ENCODE data around the gene HDGFL3.
"Not testable (repeated sequence)": the region's sequence is repeated elsewhere in the genome, so short reads cannot be mapped to it uniquely, and the experiment has no call there.

The HDGFL3 gene

DNA sequence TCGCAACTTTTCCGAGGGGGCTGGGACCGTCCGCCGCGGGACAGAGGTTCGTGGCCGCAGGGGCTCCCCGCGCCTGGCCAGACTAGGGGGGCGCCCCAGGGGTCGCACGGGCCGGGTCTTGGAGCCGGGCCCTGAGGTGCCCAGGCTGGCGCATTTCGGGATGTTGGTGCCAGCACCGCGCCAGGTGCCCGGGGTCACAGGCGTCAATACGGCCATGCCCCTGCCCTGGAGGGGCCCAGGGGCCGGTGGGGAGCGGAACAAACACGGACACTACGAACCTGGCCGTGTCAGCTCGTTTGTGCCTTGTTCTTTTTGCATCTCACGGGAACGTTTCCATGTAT, 99.8 kb downstream of the HDGFL3 start:
- H3K27ac ChIP-seq = no peak overlapping the region
- no peak for DNase-seq (ENCODE audit: low read depth, low spot score)

DNA sequence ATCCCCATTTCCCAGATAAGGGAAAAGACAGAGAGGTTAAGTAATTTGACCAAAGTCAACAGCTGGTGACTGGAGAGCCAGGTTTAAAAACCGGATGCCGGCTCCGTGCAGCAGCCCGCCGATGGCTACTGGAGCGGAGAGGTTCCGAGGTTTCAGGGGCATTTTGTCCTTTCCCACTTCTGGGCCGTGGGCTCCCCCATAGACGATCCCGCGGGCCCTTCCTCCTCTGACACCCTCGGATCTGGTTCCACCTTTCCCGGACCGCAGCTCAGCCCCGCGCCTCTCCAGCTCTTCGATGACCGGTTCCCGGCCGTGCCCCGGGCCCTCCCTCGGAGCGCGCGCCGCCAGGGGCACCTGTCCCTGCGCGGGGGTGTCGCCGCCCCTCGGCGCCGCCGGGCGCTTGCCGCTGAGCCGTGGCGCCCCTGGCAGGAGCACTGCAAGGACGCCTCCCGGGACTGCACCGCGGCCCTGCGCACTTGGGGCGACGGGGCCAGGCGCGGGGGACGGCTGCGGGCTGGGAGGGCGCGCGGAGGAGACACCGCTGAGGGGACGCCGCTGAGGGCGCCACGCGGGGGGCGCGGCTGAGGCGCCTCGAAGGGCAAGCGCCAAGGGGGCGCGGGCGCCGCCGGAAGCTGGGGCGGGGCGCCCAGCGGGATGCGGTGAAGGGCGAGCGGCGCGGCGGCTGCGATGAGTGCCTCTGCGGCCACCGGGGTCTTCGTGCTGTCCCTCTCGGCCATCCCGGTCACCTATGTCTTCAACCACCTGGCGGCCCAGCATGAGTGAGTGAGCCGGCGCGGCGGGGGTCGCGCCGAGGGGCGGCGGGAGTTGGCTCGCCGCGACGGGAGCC, 100.4 kb downstream of the HDGFL3 start, which contains the start of gene TM6SF1:
TSS of gene TM6SF1 (plus strand) at position 652 of the 847 bp plus-strand sequence. CDS start at position 688, 36 bp downstream.
- no peak for DNase-seq (ENCODE audit: low read depth, low spot score)
- H3K27ac ChIP-seq = peak within 1 kb of the TSS; percentile 24

DNA sequence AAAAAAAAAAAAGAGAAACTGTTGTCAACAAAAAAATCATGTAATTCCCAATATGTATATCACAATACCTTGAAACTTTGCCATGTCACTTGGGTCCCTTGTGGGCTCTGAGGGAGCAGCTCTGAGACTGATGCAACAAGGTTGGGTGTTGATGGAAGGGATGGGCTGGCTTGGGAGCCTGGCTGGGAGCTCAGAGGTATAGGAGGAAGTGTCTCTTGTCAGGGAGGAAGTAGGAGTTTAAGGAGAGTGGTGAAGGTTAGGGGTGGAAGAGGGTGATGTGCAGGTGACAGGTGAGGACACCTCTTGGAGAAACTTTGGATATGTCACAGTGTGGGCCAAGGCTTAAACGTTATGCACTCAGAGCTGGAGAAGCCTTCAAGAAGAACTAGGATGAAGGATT, 102.2 kb downstream of the HDGFL3 start:
- H3K27ac ChIP-seq = no peak overlapping the region
- no peak for DNase-seq (ENCODE audit: low read depth, low spot score)

DNA sequence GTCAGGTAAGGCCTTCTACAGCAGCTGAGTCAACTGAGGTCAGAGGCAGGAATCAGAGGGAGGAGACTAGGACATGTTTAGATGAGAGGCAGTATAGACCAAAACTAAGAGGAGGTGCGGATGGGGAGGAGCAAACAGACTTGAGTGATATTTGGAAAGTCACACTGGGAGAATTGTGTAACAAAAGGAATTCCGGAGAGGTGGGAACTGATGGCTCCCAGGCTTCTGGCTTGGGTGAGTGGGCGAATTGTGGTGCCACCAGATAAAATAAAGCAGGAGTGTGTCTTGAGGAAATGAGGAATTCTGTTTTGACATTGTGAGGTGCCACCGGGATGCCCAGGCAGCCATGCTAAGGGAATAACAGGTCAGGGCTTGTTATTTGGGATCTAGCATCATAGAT, 103.5 kb downstream of the HDGFL3 start:
- H3K27ac ChIP-seq = no peak overlapping the region
- no peak for DNase-seq (ENCODE audit: low read depth, low spot score)

DNA sequence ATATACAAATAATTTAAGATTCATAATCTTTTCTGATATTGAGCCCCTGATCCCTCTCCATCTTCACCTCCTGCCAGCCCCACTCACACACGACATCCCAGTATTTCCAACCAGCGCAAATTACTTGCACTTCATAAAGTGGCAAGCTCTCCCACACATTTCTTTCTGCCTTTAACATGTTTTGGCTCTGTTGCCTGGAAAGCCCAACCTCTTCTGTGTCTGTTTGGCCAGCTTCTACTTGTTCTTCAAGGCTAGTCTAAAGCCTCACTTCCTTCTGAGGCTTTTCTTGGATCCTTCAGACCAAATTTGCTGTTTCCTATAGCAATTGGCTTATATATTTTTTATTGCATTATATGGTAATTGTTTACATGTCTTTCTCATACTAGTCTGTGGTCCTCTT, 105.3 kb downstream of the HDGFL3 start:
- no peak for DNase-seq (ENCODE audit: low read depth, low spot score)
- no peak overlapping the region for H3K27ac ChIP-seq

DNA sequence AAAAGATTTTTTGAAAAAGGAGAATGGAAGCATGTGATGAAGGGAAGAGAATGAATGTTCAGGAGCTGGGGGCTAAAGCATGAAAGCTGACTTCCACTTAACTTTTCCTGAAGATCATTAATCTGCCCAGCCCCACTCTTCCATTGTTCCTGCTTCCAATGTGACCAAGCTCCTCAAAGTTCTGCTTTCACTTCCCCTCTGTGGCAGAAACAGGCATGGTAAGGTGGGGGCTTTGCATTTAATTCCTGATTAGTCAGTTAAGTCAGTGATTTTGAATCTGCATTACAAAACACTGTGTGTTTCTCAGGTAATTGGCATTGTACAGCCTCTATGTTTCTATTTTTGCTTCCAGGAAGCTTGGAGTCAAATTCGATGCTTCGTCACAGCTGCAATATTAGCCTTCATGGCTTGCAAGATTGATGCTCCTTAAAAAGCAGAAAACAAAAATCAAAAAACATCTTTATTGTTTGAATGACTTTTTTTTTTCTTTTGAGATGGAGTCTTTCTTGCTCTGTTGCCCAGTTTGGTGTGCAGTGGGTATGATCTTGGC, 107.5 kb downstream of the HDGFL3 start:
- DNase-seq (ENCODE audit: low read depth, low spot score) = no peak
- H3K27ac ChIP-seq = no peak overlapping the region

DNA sequence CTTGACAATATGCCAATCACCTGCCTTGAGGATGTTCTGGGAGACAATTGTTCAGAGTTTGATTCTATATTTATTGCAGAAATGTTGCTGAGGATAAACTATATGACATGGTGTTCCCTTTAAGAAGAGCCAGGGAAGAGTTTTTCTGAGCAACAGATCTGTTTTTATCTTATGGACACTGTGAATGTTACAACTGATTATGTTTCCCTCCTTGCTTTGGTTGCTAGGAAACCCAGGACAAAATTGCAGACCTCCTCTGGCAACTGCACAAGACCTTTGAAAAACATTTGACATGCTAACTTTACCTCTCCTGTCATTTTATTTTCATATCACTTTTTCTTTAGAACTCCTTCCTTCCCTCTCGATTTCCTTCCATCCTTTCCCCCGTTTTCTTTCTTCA, 108.3 kb downstream of the HDGFL3 start:
- no peak overlapping the region for H3K27ac ChIP-seq
- DNase-seq (ENCODE audit: low read depth, low spot score) = no peak

DNA sequence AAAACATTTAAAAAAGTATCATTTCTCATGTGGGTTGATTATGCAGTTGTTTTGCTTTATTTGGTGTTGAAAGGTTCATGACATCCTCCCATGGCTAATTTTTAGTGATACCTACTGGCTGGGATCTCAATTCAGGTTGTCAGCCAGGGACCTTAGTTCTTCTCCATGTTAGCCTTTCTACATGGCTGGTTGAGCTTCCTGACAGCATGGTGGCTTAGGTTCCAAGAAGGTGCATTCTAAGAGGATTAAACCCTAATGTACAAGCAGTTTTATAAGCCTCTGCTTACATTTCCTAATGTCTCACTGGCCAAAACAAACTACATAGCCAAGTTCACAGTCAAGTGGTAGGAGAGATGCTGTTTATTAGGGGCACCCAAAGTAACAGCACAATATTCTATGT, 109.5 kb downstream of the HDGFL3 start:
- no peak for DNase-seq (ENCODE audit: low read depth, low spot score)
- H3K27ac ChIP-seq = no peak overlapping the region

DNA sequence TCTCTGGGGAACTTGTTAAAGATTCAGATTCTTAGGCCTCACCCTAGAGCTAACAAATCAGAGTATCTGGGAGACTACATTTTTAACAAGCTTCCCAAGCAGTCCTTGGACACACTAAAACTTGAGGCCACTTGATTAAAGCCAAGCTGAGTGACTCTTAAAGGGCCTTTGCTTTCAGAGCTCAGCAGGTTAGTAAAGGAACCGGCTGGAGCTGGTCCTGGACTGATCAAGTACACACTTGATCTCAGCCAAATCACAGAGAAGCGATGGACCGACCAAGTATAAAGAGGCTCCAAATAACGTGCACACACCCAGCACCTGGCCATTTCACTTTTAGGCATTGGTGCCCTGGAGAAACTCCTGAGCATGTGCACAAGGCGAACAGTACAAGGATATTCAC, 113.0 kb downstream of the HDGFL3 start:
- DNase-seq (ENCODE audit: low read depth, low spot score) = no peak
- no peak overlapping the region for H3K27ac ChIP-seq

DNA sequence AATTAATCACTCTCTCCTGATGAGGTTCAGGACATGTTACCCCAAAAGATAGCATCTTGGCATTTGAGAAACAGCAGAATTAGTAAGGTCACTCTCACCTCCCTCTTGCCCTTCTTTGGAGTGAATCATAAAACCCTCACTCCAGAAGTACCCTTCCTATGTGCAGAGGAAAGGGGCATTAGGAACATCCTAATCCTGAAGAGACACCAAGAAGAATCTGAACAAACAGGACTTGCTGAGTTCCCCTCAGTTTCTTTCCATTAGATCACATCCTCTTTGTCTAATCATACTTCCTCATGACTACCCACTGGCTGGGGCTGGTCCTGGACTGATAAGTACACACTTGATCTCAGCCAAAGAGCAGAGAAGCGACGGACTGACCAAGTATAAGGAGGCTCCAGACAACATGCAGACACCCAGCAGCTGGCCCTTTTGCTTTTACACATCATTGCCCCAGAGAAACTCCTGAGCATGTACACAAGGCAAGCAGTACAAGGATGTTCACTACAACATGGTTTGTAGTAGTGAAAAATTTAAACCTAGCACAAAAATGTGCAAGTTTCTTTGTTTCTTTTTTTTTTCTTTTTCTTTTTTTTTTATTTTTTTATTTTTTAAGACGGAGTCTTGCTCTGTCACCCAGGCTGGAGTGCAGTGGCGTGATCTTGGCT, 115.2 kb downstream of the HDGFL3 start:
- H3K27ac ChIP-seq = peak overlapping the region; percentile 65
- DNase-seq (ENCODE audit: low read depth, low spot score) = peak; percentile 41

DNA sequence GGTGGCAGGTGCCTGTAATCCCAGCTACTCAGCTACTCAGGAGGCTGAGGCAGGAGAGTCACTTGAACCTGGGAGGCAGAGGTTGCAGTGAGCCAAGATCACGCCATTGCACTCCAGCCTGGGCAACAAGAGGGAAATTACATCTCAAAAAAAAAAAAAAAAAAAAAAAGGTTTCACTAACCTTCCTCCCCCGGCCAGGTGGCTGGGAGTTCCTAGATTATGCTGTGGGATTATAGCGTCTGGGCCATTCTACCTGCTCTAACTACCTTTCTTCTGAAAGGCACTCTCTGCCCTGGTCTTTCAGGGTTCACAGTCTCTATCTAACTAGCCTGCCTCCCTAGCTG, 115.7 kb downstream of the HDGFL3 start:
- H3K27ac ChIP-seq = peak overlapping the region; percentile 65
- not testable (repeated sequence) for DNase-seq (ENCODE audit: low read depth, low spot score)

DNA sequence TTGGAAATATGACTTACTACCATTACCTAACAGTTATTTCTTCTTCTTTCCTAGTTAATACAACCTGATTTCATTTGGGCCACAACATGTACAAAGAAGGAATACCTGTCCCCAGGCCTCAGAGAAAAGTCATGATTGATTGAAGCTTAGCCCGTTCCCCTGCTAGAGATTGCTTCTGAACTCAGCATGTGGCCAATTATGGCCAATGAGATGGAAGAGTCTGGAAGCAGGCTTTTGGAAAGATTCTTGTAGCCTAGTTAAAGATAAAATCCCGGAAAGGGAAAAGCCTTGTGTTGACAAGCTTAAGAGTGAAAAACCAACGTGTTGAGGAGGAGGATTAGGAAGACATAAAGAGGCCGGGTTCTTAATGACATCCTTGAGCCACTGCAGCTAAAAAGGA, 117.2 kb downstream of the HDGFL3 start:
- no peak overlapping the region for H3K27ac ChIP-seq
- DNase-seq (ENCODE audit: low read depth, low spot score) = no peak

DNA sequence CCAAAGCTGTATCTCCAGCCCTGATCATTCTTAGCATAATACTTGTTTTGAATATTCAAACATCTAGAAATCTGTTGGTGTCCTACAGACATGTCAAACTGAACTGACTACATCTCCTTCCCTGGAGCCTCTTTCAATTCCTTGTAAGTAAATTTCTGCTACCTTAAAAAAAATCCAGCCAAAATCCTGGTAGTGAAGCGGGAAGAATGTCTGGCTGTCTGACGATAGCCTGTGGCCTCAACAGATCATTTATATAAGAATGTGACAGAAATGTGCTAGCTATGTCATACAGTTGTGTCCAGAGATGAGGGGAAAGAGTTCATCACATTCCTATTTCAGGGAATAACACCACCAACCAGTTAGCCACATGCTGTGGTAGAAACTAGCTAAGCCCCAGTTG, 118.7 kb downstream of the HDGFL3 start:
- no peak for DNase-seq (ENCODE audit: low read depth, low spot score)
- H3K27ac ChIP-seq = no peak overlapping the region

DNA sequence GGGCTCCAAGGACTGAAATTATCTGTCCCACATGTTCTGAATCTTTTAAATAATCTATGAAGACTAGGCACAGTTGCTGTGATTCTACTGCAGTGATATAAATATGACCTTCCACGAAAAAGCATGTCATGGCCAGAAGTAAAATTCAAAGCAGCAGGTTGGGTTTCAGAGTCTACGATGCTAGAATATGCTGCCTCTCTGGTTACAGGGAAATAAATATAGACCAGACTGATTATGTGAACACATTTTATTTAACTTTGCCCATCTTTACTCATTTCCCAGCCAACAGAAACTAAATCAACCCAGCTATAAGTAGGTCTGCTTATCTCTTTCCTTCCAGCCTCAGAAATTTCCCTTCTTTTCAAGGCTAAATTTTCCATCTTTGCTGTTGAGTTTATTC, 120.0 kb downstream of the HDGFL3 start:
- DNase-seq (ENCODE audit: low read depth, low spot score) = no peak
- no peak overlapping the region for H3K27ac ChIP-seq

DNA sequence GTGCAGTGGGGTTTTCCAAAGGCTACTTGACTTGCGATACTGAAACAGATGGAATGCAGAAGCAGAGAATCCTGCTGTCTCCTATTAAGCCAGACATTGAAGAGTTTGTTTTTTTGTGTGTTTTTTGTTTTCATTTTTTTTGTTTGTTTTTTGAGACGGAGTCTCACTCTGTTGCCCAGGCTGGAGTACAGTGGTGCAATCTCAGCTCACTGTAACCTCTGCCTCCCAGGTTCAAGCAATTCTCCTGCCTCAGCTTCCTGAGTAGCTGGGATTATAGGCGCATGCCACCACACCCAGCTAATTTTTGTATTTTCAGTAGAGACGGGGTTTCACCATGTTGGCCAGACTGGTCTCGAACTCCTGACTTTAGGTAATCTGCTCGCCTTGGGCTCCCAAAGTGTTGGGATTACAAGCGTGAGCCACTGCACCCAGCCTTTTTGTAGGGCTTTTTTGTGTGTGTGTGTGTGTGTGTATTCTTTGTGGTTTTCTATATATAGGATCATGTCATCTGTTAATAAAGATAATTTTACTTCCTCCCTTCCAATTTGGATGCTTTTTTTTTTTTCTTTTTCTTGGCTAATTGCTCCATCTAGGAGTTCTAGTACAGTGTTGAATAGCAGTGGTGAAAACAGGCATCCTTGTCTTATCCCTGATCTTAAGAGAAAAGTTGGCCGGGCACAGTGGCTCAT, 121.6 kb downstream of the HDGFL3 start:
- DNase-seq (ENCODE audit: low read depth, low spot score); H3K27ac ChIP-seq: not testable (repeated sequence)

DNA sequence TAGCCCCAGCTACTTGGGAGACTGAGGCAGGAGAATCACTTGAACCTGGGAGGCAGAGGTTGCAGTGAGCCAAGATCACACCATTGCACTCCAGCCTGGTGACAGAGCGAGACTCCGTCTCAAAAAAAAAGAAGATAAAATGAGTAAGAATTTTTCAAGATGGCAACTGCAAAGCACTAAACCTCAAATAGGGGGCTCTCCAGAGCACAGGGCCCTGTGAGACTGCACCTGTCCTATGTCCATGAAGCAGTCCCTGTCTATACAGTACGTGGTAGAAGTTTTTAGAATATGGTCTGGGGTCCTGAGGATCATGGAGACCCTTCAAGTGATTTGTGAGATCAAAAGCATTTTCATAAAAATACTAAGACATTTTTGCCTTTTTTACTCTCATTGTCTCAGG, 122.2 kb downstream of the HDGFL3 start:
- not testable (repeated sequence) for DNase-seq (ENCODE audit: low read depth, low spot score); H3K27ac ChIP-seq

DNA sequence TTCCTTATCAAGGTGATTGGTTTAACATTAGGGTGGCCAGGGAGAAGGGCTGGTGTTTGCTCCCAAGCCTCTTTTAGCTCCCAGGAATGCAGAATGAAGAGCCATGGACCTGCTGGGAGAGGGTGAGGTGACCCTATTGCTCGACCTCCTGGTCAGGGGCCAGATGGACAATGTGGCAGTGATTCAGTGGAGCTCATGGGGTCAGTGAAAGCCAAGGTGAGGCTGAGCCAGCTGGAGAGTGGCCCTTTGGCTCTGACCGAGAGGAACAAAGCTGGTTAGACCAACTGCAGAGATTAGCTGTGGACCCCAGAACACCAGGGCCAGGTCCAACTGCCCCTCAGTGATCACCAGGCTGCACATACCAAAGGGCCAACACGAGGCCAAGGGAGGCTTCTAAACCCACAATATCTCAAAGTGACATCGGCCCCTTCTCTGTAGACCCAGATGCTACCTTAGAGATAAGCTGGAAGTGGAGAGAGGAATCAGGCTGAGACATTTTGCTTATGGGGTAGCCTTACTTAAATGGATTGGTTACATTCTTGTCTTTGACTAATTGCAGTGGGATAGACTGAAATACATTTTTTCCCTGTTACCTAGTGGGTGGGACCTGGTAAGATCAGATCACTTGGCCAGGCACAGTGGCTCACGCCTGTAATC, 124.8 kb downstream of the HDGFL3 start:
- no peak overlapping the region for H3K27ac ChIP-seq
- DNase-seq (ENCODE audit: low read depth, low spot score) = no peak

DNA sequence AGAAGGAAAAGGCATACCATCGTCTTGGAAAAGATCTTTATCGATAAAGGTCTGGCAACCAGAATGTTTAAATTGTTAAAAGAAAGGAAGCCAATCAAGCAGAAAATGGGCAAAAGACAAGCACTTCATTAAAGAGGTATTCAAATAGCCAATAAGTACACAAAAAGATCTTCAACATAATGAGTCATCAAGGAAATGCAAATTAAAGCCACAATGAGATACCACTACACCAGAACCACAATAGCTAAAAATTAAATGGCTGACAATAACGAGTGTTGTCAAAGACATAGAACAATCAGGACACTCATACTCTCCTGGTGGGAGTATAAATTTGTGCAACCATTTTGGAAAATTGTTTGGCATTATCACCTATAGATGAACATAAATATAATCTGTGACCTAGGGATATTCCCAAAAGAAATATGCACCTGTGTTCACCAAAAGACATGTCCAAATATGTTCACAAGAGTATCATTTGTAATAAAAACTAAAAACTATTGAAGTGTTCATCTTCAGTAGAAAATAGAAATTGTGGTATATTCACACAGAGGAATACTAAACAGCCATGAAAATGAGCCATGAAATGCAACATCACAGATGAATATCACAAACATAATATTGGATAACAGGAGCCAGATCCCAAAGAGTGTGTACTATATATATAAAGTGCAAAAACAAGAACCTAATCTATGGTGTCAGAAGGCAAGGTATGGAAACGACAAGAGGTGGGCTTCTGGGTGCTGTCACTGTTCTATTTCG, 126.2 kb downstream of the HDGFL3 start:
- no peak for DNase-seq (ENCODE audit: low read depth, low spot score)
- H3K27ac ChIP-seq = no peak overlapping the region

DNA sequence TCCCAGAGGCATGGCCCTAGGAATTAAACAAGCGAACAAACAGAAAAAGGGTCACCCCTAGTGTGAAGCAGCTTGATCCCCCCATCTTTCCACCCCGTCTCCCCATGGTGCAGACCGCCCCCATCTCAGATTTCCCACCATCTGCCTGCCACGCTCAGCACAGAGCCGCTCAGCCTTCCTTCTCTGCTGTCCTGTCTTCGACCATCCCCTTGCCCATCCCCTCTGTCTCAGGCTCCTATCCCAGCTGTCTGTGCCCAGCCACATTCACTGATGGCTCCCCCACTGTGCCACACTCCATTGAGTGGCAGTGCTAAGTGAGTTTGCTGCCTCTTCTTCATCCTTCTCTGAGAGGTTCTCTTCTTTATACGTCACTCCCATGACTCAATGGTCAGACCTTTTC, 128.9 kb downstream of the HDGFL3 start:
- DNase-seq (ENCODE audit: low read depth, low spot score) = no peak
- no peak overlapping the region for H3K27ac ChIP-seq

Measured in epithelial cell of prostate (primary cell).